WI38 (cell line): ENCODE data around the gene AKAP9.
"Not testable (repeated sequence)": the region's sequence is repeated elsewhere in the genome, so short reads cannot be mapped to it uniquely, and the experiment has no call there.

ENCODE experiments used
- H3K4me3 ChIP-seq: 2 replicates; pipeline ENCODE4 v1.5.1; 2011; ENCODE audit warnings: low read depth, mild to moderate bottlenecking, control low read depth, low read length
- TF ChIP-seq, protein P1 (sequence below): IDR thresholded peaks from 2 replicates; pipeline ENCODE4 v1.5.1; 2012; ENCODE audit warnings: low read depth, mild to moderate bottlenecking, control low read depth, low read length

Gene AKAP9

DNA sequence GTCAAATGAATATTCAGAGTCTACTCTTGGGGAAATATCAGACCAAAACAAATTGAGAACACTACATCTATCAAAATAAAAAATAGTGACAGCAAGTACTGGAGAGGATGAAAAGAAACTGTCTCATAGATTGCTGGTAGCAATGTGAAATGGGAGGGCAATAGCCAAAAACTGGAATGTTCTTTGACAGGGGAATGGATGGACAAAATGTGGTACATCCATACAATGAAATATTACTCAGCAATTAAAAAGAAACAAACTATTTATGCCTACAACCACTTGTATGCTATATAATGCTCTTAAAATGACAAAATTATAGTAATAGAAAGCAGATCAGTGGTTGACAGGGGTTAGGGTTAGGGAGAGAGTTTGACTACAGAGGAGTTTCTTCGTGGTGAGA, 147.6 kb downstream of the AKAP9 start:
- TF ChIP-seq, protein P1, sequence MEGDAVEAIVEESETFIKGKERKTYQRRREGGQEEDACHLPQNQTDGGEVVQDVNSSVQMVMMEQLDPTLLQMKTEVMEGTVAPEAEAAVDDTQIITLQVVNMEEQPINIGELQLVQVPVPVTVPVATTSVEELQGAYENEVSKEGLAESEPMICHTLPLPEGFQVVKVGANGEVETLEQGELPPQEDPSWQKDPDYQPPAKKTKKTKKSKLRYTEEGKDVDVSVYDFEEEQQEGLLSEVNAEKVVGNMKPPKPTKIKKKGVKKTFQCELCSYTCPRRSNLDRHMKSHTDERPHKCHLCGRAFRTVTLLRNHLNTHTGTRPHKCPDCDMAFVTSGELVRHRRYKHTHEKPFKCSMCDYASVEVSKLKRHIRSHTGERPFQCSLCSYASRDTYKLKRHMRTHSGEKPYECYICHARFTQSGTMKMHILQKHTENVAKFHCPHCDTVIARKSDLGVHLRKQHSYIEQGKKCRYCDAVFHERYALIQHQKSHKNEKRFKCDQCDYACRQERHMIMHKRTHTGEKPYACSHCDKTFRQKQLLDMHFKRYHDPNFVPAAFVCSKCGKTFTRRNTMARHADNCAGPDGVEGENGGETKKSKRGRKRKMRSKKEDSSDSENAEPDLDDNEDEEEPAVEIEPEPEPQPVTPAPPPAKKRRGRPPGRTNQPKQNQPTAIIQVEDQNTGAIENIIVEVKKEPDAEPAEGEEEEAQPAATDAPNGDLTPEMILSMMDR = no peak
- no peak overlapping the region for H3K4me3 ChIP-seq

DNA sequence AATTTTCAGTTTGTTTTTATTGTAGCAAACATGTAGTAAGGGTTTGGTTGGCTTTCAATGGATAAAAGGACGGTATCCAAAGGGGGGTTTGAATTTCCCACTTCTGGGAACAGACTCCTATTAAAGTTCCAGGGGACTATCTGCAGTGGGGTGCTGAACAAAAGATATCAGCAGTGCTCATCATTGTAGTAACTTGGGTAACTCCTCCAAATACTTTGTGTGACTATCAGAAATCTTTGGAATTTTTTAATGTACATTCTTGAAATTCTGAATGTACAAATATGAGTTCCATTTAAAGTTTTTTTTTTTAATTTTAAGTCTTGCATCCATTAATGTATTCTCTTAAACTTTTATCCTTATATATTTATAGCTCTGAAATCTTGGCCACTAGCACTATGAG, 151.5 kb downstream of the AKAP9 start:
- H3K4me3 ChIP-seq = no peak overlapping the region
- TF ChIP-seq, protein P1 = no peak

DNA sequence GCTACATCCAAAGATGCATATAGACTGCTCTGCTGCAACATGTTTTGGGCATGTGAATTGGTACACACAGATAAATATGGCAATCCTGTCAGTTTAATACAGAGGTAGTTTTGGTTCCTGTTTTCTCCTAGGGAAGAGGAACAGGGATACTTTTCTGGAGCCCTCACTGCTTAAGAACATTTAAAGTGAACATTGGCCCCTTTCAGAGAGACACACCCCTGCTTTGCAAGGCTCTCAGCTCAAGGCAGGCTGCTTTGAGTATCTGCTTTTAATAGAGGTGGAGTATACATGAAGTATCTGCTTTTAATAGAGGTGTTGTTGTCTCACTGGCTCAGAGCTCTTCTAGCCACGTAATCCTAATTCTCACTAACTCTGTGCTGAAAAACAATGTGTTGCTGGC, 154.7 kb downstream of the AKAP9 start:
- TF ChIP-seq, protein P1 = no peak

DNA sequence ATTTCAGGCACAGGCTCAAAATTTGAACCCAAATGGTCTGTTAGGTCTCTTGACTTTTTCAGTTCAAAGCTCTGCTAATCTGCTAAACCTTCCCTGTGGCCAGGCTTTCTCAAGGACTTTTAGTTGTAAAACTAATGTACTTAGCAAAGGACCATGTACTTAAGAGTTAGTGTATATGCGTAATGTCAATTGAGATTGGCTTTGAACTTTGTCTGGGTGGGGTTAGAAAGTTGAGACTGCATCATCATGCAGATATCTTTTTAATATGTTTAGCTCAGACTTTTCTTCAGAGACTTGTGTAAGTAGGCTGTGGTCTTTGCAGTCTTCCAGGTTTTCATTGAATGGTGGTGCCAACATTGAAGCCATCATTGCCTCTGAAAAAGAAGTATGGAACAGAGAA, 159.9 kb downstream of the AKAP9 start:
- no peak overlapping the region for H3K4me3 ChIP-seq
- TF ChIP-seq, protein P1 = no peak

More for the DNA sequence above, 154.7 kb downstream of the AKAP9 start:
- no peak overlapping the region for H3K4me3 ChIP-seq

DNA sequence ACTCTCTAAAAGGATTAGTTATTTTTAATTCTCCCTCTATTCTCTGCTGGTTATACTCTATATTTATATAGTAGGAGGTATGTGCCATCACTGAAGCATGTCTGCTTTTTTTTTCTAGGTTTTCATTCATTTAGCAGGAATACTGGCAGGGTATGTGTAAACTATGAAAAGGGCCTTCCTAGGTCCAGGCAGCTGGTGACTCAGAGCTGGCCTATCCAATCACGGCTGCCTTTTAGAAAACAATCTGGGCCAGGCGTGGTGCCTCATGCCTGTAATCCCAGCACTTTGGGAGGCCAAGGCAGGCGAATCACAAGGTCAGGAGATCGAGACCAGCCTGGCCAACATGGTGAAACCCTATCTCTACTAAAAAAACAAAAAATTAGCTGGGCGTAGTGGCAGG, 162.2 kb downstream of the AKAP9 start:
- not testable (repeated sequence) for H3K4me3 ChIP-seq

DNA sequence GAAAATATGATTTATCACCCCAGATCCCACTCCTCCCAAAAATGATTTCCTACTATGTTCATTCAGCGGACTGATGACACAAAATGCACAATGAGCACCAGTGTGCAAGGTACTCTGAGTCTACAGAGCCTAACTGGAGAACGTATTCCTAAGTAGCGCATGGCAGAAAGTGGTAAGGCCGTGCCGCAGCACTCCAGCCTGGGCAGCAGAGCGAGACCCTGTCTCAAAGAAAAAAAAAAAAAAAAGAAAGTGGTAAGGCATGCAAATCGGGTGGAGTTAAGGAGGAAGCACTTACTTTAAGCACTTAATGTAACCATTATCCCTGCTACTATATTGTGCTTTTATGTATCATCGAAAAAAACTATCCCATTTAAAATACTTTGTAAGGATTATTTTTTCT, 168.2 kb downstream of the AKAP9 start:
- TF ChIP-seq, protein P1 = no peak

DNA sequence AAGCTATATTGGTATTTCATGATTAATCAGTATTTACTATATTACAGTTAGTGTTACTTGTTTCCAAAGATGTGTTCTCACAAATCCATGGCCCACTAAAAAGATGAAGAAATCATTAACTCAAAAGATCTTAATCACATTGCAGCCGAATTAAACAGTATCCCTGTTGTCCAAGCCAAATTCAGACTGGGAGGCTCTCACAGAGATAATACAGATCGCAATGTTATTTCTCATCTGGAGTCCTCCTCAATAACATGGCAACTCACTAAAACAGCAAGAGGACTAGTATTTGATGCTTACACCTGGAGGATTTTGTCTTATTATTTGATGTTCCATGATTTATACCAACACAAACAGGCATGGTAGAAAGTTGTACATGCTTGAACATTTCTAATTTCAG, 170.2 kb downstream of the AKAP9 start:
- TF ChIP-seq, protein P1 = no peak
- no peak overlapping the region for H3K4me3 ChIP-seq

More for the DNA sequence above, 168.2 kb downstream of the AKAP9 start:
- no peak overlapping the region for H3K4me3 ChIP-seq

DNA sequence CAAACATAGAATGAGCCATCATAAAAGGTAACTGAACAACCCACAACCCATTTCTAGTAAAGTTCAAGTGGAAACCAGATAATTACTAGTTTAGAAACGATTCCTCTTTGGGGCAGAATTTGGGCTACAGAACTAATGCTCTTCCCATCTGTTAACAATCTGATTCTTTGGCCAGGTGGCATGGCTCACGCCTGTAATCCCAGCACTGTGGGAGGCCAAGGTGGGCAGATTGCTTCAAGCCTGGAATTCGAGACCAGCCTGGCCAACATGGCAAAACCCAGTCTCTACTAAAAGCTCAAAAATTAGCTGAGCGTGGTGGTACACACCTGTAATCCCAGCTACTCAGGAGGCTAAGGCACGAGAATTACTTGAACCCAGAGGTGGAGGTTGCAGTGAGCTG, 175.2 kb downstream of the AKAP9 start:
- TF ChIP-seq, protein P1 = no peak
- no peak overlapping the region for H3K4me3 ChIP-seq
